H1 (cell line): ENCODE results near the gene PTPRR. TPM values are rescaled to one million over a fixed set of nuclear protein-coding genes. Genes with fewer than 3 reads are reported as not detected.
A peak's percentile ranks its signal among the peaks of the same experiment; 100 is the strongest.

Experiments
- CTCF ChIA-PET: fragments of 300-600 bp; sonication (Branson Sonifier 250); formaldehyde crosslinking; loops from one replicate; lab custom pipeline; 2021; ENCODE audit not compliant: partially characterized antibody; lab: Charles Lee
- POLR2A ChIA-PET: fragments of 300-600 bp; sonication (Branson Sonifier 250); formaldehyde crosslinking; loops from one replicate; lab custom pipeline; 2021; ENCODE audit warnings: inconsistent platforms; ENCODE audit not compliant: partially characterized antibody; lab: Charles Lee
- DNase-seq, 2 experiments: peaks; one replicate each; pipeline versions ENCODE4 v3.0.0 to v3.0.0-alpha.2; 2010 to 2022; ENCODE audit warnings: low spot score in 2 of 2, low read depth in 1 of 2, mixed read lengths in 1 of 2
- FAIRE-seq: peaks from 2 replicates; lab custom pipeline; 2011; peaks lifted over from hg19 to GRCh38; lab: Jason Lieb, UNC
- H2AFZ ChIP-seq: 2 replicates; pipeline ENCODE4 v1.8.1; 2012; ENCODE audit warnings: low read length, inconsistent platforms
- H2AK5ac ChIP-seq: 2 replicates; pipeline ENCODE4 v1.6.1; 2013; ENCODE audit warnings: low read depth, low read length
- H2BK120ac ChIP-seq: replicated peaks from 2 replicates; pipeline ENCODE3; 2013; ENCODE audit warnings: low read depth, low read length, inconsistent platforms
- H2BK12ac ChIP-seq: 2 replicates; pipeline ENCODE4 v1.6.1; 2013; ENCODE audit warnings: low read depth, low read length
- H2BK15ac ChIP-seq: 2 replicates; pipeline ENCODE4 v1.6.1; 2013; ENCODE audit warnings: low read length
- H2BK20ac ChIP-seq: 2 replicates; pipeline ENCODE4 v1.6.1; 2013; ENCODE audit warnings: low read length
- H2BK5ac ChIP-seq: 2 replicates; pipeline ENCODE4 v1.6.1; 2013; ENCODE audit warnings: low read depth, low read length
- H3K14ac ChIP-seq: 2 replicates; pipeline ENCODE4 v1.6.1; 2013; ENCODE audit warnings: inconsistent platforms; ENCODE audit not compliant: insufficient read length
- H3K18ac ChIP-seq: 2 replicates; pipeline ENCODE4 v1.6.1; 2013; ENCODE audit warnings: low read length; ENCODE audit errors: extremely low read depth
- H3K23ac ChIP-seq: 2 replicates; pipeline ENCODE4 v1.6.1; 2013; ENCODE audit warnings: inconsistent platforms; ENCODE audit not compliant: insufficient read length
- H3K23me2 ChIP-seq: 2 replicates; pipeline ENCODE4 v1.6.1; 2013; ENCODE audit warnings: low read depth, low read length
- H3K27ac ChIP-seq: 2 replicates; pipeline ENCODE4 v1.6.1; 2011; ENCODE audit warnings: low read depth, low read length, inconsistent platforms
- H3K27me3 ChIP-seq, 4 experiments: replicated peaks in 1 of 4; 1 replicate in 1 of 4; 2 replicates in 3 of 4; pipeline versions ENCODE4 v1.6.1 to v1.8.1; 2011 to 2013; ENCODE audit warnings: low read length in 3 of 4, mild to moderate bottlenecking in 3 of 4, inconsistent platforms in 2 of 4, mixed read lengths in 2 of 4, moderate library complexity in 1 of 4; ENCODE audit not compliant: control insufficient read depth in 3 of 4, insufficient read depth in 3 of 4; ENCODE audit errors: extremely low read depth in 1 of 4
- H3K36me3 ChIP-seq, 4 experiments: 2 replicates each; pipeline versions ENCODE4 v1.6.1 to v1.8.1; 2011 to 2013; ENCODE audit warnings: mild to moderate bottlenecking in 4 of 4, low read length in 3 of 4, moderate library complexity in 2 of 4, control low read depth in 1 of 4, inconsistent platforms in 1 of 4; ENCODE audit not compliant: insufficient read depth in 4 of 4, control insufficient read depth in 2 of 4
- H3K4ac ChIP-seq: replicated peaks from 2 replicates; pipeline ENCODE3; 2013; ENCODE audit warnings: low read length, low read depth, mixed read lengths, inconsistent platforms; ENCODE audit not compliant: insufficient read length
- H3K4me1 ChIP-seq, 4 experiments: replicated peaks in 1 of 4; 1 replicate in 1 of 4; 2 replicates in 3 of 4; pipeline versions ENCODE4 v1.6.1 to v1.8.1; 2011 to 2013; ENCODE audit warnings: low read length in 3 of 4, inconsistent platforms in 2 of 4, mixed read lengths in 1 of 4; ENCODE audit not compliant: insufficient read depth in 4 of 4, control insufficient read depth in 3 of 4
- H3K4me2 ChIP-seq, 2 experiments: 2 replicates each; pipeline versions ENCODE4 v1.6.1 to v1.8.1; 2011 to 2013; ENCODE audit warnings: low read depth in 2 of 2, low read length in 2 of 2, control low read depth in 1 of 2, inconsistent platforms in 1 of 2, mild to moderate bottlenecking in 1 of 2; ENCODE audit not compliant: insufficient read depth in 1 of 2
- H3K4me3 ChIP-seq, 4 experiments: fragments of 200-600, 300-600 bp in 1 of 4; sonication (generic), shearing (Covaris generic), sonication (Bioruptor Twin) in 1 of 4; 2 replicates each; pipeline versions ENCODE4 v1.5.1 to v1.8.1; 2011 to 2016; ENCODE audit warnings: low read length in 4 of 4, low read depth in 3 of 4, control low read depth in 2 of 4, inconsistent platforms in 2 of 4, mild to moderate bottlenecking in 2 of 4, mixed read lengths in 1 of 4, moderate library complexity in 1 of 4; ENCODE audit not compliant: insufficient read depth in 2 of 4; ENCODE audit errors: extremely low read depth in 1 of 4
- H3K56ac ChIP-seq: replicated peaks from 2 replicates; pipeline ENCODE3; 2013; ENCODE audit warnings: low read depth, mild to moderate bottlenecking, mixed read lengths, low read length, inconsistent platforms; ENCODE audit not compliant: insufficient read length
- H3K79me1 ChIP-seq: 2 replicates; pipeline ENCODE4 v1.6.1; 2013; ENCODE audit warnings: low read depth, low read length, control low read depth
- H3K79me2 ChIP-seq, 2 experiments: 2 replicates each; pipeline versions ENCODE4 v1.6.1 to v1.8.1; 2012 to 2013; ENCODE audit warnings: low read length in 2 of 2, mild to moderate bottlenecking in 2 of 2, inconsistent platforms in 1 of 2; ENCODE audit not compliant: insufficient read depth in 2 of 2, control insufficient read depth in 1 of 2
- H3K9ac ChIP-seq, 4 experiments: replicated peaks in 1 of 4; 1 replicate in 1 of 4; 2 replicates in 3 of 4; pipeline versions ENCODE4 v1.6.1 to v1.8.1; 2011 to 2013; ENCODE audit warnings: low read depth in 3 of 4, low read length in 3 of 4, control low read depth in 2 of 4, mild to moderate bottlenecking in 2 of 4, moderate library complexity in 2 of 4, inconsistent platforms in 1 of 4; ENCODE audit errors: extremely low read depth in 1 of 4
- H3K9me3 ChIP-seq, 2 experiments: 2 replicates each; pipeline versions ENCODE4 v1.6.1 to v1.8.1; 2012 to 2013; ENCODE audit warnings: mild to moderate bottlenecking in 2 of 2, moderate library complexity in 2 of 2, control low read depth in 1 of 2, inconsistent platforms in 1 of 2, low read depth in 1 of 2, low read length in 1 of 2, mixed read lengths in 1 of 2; ENCODE audit not compliant: insufficient read depth in 2 of 2
- H4K20me1 ChIP-seq, 2 experiments: replicated peaks in 1 of 2; 2 replicates each; pipeline versions ENCODE3 to v1.8.1; 2011 to 2013; ENCODE audit warnings: inconsistent platforms in 2 of 2, low read length in 2 of 2, mild to moderate bottlenecking in 1 of 2; ENCODE audit not compliant: insufficient read depth in 2 of 2, control insufficient read depth in 1 of 2
- H4K5ac ChIP-seq: 2 replicates; pipeline ENCODE4 v1.6.1; 2013; ENCODE audit warnings: low read length, low read depth, mixed read lengths, inconsistent platforms; ENCODE audit not compliant: insufficient read length
- H4K8ac ChIP-seq: 2 replicates; pipeline ENCODE4 v1.8.0; 2013; ENCODE audit warnings: mild to moderate bottlenecking, moderate library complexity, low read length, inconsistent platforms; ENCODE audit not compliant: insufficient read depth; ENCODE audit errors: extremely low read depth
- H4K91ac ChIP-seq: replicated peaks from 2 replicates; pipeline ENCODE3; 2013; ENCODE audit warnings: low read length, mixed read lengths, inconsistent platforms; ENCODE audit not compliant: insufficient read length
- ASH2L ChIP-seq: fragments of 200-600, 300-600 bp; sonication (generic); IDR thresholded peaks from one replicate; pipeline ENCODE4 v1.7.1; 2017; ENCODE audit warnings: low read length
- CBX8 ChIP-seq: fragments of 300-800, 300-1000 bp; sonication (generic); IDR thresholded peaks from 2 replicates; pipeline ENCODE4 v1.7.1; 2016; ENCODE audit warnings: low read depth, low read length, borderline replicate concordance
- CEBPB ChIP-seq: IDR thresholded peaks from 2 replicates; pipeline ENCODE4 v1.6.1; 2012; ENCODE audit warnings: low read depth, low read length
- E2F6 ChIP-seq: IDR thresholded peaks from 2 replicates; pipeline ENCODE4 v1.6.1; 2012; ENCODE audit warnings: inconsistent platforms
- EZH2 ChIP-seq: fragments of 200-600 bp; sonication (generic); IDR thresholded peaks from 2 replicates; pipeline ENCODE4 v1.7.1; 2012; ENCODE audit warnings: low read depth, mild to moderate bottlenecking, moderate library complexity, low read length, inconsistent platforms; ENCODE audit not compliant: severe bottlenecking
- GABPA ChIP-seq: IDR thresholded peaks from 2 replicates; pipeline ENCODE4 v1.6.1; 2011; ENCODE audit warnings: mild to moderate bottlenecking, low read length, moderate library complexity, borderline replicate concordance; ENCODE audit not compliant: insufficient read depth
- KDM1A ChIP-seq: fragments of 200-600, 300-600 bp; sonication (generic); IDR thresholded peaks from 2 replicates; pipeline ENCODE4 v1.7.1; 2016; ENCODE audit warnings: mild to moderate bottlenecking, low read length, borderline replicate concordance
- MAFK ChIP-seq: IDR thresholded peaks from 2 replicates; pipeline ENCODE4 v1.6.1; 2012; ENCODE audit warnings: low read depth, mild to moderate bottlenecking, improper control_type of control experiment, low read length
- PHF8 ChIP-seq: fragments of 200-600 bp; sonication (generic); conservative IDR thresholded peaks from 2 replicates; pipeline ENCODE4 v1.7.1; 2012; ENCODE audit warnings: low read depth, mild to moderate bottlenecking, inconsistent platforms, low read length, moderate library complexity
- SIN3A ChIP-seq, 2 experiments: IDR thresholded peaks in 1 of 2; conservative IDR thresholded peaks in 1 of 2; 2 replicates each; pipeline ENCODE4 v1.6.1; 2011 to 2012; ENCODE audit warnings: low read length in 2 of 2, improper control_type of control experiment in 1 of 2, low read depth in 1 of 2, mild to moderate bottlenecking in 1 of 2
- SIRT6 ChIP-seq: IDR thresholded peaks from one replicate; pipeline ENCODE4 v1.7.1; 2012; ENCODE audit warnings: low read length, inconsistent platforms
- SIX5 ChIP-seq: IDR thresholded peaks from 2 replicates; pipeline ENCODE4 v1.6.1; 2011; ENCODE audit warnings: mild to moderate bottlenecking, low read depth, low read length
- TAF1 ChIP-seq: IDR thresholded peaks from 2 replicates; pipeline ENCODE4 v1.6.1; 2011; ENCODE audit warnings: mild to moderate bottlenecking, low read depth, low read length
- ZNF274 ChIP-seq: IDR thresholded peaks from 2 replicates; pipeline ENCODE4 v1.7.0; 2012; ENCODE audit warnings: low read length, borderline replicate concordance; ENCODE audit errors: extremely low read depth
- WGBS, 2 experiments: shearing (Covaris generic) in 1 of 2; methylation state at CpG; one replicate each; pipeline versions ENCODE4 v1.1.6 to v1.1.7; 2013 to 2015; ENCODE audit warnings: low lambda C conversion rate in 2 of 2, mixed read lengths in 2 of 2, inconsistent platforms in 1 of 2, low coverage in 1 of 2, missing lambda C conversion rate in 1 of 2; ENCODE audit not compliant: insufficient replicate concordance in 2 of 2, insufficient coverage in 1 of 2, insufficient read length in 1 of 2; ENCODE audit errors: extremely low coverage in 1 of 2, missing lambda C conversion rate in 1 of 2; 5-methylcytosine and 5-hydroxymethylcytosine counted together
- polyA plus RNA-seq, 7 experiments: library from polyadenylated mRNA; depleted of rRNA in 3 of 7; stranded (reverse) in 5 of 7; unstranded in 2 of 7; fragments of >200 nt in 5 of 7; fragments of 200-250 nt in 2 of 7; gene quantifications; 1 replicate in 5 of 7; 2 replicates in 1 of 7; 4 replicates in 1 of 7; pipeline versions ENCODE4 v1.2.1 to v1.2.3, GENCODE V29; 2011 to 2013; ENCODE audit warnings: missing spikeins in 2 of 7, mixed read lengths in 2 of 7
- total RNA-seq: library from RNA; stranded (reverse); fragmentation: NEBNext Ultra II Directional; extraction: Animal tissue kit (Norgen Biotek cat#: 25700); gene quantifications from 2 replicates; pipeline ENCODE4 v1.2.1, GENCODE V29; 2021

The PTPRR gene
- total and polyA plus RNA-seq, 2 of the 8 experiments (the other 6 are each of a cell fraction or from before 2014, with no cell fraction given): 0.07 to 0.35 TPM

- no peak overlapping the region for H3K4me2 ChIP-seq
- TF ChIP-seq ZNF274: no peak
- no peak for TF ChIP-seq GABPA
- TF ChIP-seq TAF1: no peak
- no peak for TF ChIP-seq EZH2
- TF ChIP-seq CBX8: no peak
- no peak for TF ChIP-seq E2F6
- no peak for TF ChIP-seq SIRT6
- no peak for TF ChIP-seq SIN3A (conservative IDR thresholded peaks at IDR 0.05 in 1 of 2, IDR thresholded peaks at IDR 0.05 in 1 of 2; ENCODE audit: low read depth in 1 of 2, low read length in 2 of 2)
- no peak for TF ChIP-seq KDM1A
- no peak for TF ChIP-seq ASH2L
- TF ChIP-seq CEBPB: no peak
- no peak for TF ChIP-seq PHF8
- no peak for TF ChIP-seq SIX5
- no peak for TF ChIP-seq MAFK
Measured at GRCh38 chr12:70756791-70757190, 163.7 kb downstream of the PTPRR start.

More at GRCh38 chr12:70756791-70757190, 163.7 kb downstream of the PTPRR start:
- no peak for DNase-seq
- Histone ChIP-seq H2BK15ac (no peak overlapping the region), H2BK20ac (0 out of 2 replicates have a peak overlapping the region, but pooled peaks have one; percentile 10), H3K27ac (no peak overlapping the region), H3K9me3 (no peaks in the 10 kb centered on the region), H3K27me3 (peaks cover 0 to 1% (median 0%) of the 10 kb centered on the region in 4 experiments; a peak in 1 of 7 replicates), H2BK120ac (no peak overlapping the region), H3K4ac (no peak overlapping the region), H4K20me1 (no peaks in the 10 kb centered on the region), H3K23ac (no peak overlapping the region), H3K56ac (no peak overlapping the region), H2BK5ac (no peak overlapping the region), H4K5ac (no peak overlapping the region), H3K14ac (no peak overlapping the region), H3K9ac (no peak overlapping the region), H3K18ac (no peak overlapping the region), H4K8ac (no peak overlapping the region), H3K36me3 (no peaks in the 10 kb centered on the region), H3K4me1 (peaks cover 0 to 16% (median 2%) of the 10 kb centered on the region in 4 experiments; a peak in 3 of 7 replicates), H3K79me2 (no peaks in the 10 kb centered on the region), H3K23me2 (no peaks in the 10 kb centered on the region), H3K4me3 (no peak overlapping the region), H4K91ac (no peak overlapping the region), H2AK5ac (no peak overlapping the region), H3K79me1 (no peaks in the 10 kb centered on the region), H2BK12ac (no peak overlapping the region), H2AFZ (no peak overlapping the region)
- ChIA-PET CTCF (interaction anchor here (0.6 to 1.6 kb wide), 2 partner anchors 604 to 614 kb away, joined by 3 to 5 read pairs; no protein-coding TSS in a partner anchor), POLR2A (no interaction called here)
- 83% methylated on average over 2 of the region's 2 CpGs; no CpG with 5 or more reads in 1 of the 2 experiments for WGBS, 2 experiments
- FAIRE-seq: no peak
